Measurements from ENCODE around the gene CTCFL.

The CTCFL gene

DNA sequence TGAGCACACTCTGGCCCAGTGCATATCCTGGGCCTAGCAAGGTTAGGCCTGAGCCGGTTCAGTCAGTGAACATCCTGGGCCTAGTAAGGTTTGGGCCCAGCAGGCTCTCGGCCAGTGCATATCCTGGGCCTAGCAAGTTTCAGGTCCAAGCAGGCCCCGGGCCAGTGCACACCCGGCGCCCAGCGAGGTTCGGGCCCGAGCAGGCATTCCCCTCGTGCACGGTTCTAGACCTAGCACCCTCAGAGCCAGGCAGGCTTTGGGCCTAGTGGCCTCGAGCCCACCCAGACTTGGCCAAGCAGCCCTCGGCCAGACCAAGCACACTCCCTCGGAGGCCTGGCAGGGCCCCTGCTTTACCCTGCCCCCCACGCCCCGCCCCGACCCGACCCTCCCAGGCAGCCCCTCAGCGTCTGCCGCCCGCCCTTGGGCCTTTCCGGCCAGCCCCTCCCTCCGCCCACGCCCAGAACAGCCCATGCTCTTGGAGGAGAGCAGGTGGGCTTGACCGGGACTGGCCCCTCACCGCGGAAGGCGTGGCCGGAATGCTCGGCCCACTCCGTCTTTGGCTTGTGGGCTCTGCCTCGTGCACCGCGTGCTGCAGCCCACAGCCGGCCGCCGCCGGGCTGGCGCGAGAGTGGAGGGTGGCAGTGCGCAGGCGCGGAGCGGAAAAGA lies at the start of gene CTCFL:
Gene CTCFL (minus strand): TSS at position 630 of the 666 bp plus-strand sequence. CDS start 935 bp downstream, outside the sequence.
- no peak for DNase-seq (ENCODE audit: low read depth)

- no peak for DNase-seq (ENCODE audit: low read depth)
Measured at GRCh38 chr20:57573894-57574293, 49.0 kb upstream of the CTCFL start.

DNA sequence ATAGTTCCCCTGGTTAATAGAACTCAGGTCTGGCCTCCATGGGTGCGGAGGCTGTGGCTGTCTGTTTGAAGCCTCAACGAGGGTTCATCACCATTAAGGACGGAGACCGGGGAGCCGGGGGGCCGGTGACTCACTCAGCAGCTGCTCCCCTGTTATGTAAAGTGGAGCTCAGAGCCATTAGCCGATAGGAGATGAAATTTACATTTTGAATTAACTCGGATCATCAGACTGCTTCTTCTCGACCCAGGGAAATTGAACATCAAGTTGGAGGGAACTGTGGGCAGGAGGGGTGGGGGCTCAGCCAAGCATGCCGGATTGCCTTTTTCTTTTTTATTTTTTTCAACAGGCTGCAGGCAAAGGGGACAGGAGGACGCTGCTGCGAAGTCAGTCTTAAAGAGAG lies 48.3 kb upstream of the CTCFL start:
- DNase-seq (ENCODE audit: low read depth), result no peak

DNA sequence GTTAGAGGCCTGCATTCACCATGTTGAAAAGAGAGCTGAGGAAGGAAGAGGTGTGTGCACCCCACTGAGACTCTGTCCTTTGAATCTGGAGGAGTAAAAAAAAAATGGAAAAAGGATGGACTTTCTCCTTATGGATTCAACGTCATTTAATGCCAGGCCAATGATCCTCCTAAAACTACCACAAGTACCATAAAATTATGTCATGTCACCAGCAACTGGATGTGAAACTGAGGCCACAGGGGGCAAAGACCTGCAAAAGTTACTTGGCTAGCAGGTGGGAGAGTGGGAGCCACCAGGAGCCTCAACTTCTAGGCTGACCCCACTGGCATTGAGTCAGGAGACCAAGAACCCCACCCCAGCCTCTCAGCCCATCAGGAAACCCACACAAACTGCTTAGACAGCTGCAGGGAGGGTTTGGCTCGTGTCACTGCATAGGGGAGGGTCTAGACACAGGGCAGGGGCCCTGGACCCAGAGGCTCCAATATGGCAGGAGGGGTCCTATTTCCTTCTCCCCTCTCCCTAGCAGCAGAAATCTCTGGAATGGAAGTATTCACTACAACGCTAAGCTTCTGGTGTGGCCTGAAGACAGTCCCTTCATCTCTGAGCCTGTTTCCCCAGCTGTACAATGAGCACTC lies 47.0 kb upstream of the CTCFL start:
- no peak for DNase-seq (ENCODE audit: low read depth)

DNA sequence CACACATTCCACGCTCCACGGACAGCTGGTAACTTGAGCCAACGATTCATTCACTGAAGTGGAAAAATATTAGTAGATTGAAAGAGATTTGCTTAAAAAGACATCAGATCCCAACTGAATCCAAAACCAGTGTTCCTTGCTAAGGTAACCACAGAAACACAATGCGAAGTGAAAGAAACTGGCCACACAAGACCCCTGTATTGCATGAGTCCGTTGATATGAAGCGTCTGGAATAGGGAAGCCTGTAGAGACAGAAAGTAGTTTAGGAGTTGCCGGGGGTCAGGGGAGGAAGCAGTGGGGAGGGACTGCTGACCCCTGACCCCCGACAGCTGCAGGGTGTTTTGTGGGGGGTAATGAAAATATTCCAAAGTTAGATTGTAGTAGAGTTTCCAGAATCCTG lies 46.0 kb upstream of the CTCFL start:
- no peak for DNase-seq (ENCODE audit: low read depth)

GRCh38 chr20:57570145-57570850 lies 45.4 kb upstream of the CTCFL start:
- DNase-seq (ENCODE audit: low read depth), result no peak

DNA sequence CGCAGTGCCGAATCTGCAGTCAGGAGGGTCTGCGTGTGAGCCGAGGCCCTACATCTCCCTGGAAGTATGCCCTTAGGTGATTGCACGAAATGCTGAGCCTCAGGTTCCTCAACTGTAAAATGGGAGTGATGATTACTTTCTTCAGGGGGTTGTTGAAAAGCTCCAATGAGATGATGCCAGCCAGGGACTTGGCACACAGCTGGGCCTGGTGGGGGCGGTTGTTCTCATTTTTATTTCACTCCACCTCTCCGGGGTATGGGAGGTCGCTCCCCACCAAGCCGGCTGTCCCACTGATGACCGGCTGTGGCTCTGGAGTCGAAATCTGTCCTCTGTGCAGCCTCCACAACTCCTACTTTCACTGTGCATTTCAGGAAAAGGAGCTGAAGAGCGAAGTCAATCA lies 44.0 kb upstream of the CTCFL start:
- DNase-seq (ENCODE audit: low read depth), result no peak

DNA sequence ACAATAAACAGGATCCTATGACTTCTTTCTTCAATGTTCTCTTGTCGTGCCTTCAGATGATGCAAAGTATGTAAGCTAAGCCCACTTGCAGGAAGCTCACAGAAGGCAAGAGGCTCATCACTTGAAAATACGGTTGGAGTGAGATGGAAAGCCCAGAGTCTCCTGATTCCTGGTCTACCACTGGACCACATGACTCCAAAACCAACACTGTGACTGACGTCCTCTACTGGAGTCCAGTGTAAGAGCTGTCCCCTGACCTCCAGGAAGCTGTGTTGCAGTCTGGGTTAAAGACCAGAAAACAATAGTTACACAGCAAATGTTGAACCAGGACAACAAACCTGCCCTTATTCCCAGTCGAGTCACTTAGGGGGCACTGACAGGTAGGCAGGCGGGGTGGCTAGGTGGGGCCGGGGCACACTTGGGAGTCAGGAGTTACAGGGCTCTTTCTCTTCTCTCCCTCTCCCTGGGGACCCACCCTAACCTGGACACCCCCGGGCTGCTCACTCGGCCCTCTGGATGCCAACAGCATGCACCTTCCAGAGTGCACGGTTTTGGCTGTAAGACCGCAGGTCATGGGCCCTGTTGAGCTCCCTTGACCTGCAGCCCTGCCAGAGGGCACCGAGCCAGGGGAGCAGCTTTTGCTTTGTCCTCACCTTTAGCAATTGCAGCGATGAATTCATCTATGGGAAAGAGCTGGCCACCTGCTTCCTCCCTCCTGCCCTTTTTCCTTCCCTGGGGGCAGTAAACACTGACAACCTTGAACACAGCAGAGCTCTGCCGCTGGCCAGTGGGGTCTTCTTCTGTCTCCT lies 43.4 kb upstream of the CTCFL start:
- DNase-seq (ENCODE audit: low read depth), result no peak

- DNase-seq (ENCODE audit: low read depth), result no peak
Measured at GRCh38 chr20:57567471-57568079, 42.6 kb upstream of the CTCFL start.

DNA sequence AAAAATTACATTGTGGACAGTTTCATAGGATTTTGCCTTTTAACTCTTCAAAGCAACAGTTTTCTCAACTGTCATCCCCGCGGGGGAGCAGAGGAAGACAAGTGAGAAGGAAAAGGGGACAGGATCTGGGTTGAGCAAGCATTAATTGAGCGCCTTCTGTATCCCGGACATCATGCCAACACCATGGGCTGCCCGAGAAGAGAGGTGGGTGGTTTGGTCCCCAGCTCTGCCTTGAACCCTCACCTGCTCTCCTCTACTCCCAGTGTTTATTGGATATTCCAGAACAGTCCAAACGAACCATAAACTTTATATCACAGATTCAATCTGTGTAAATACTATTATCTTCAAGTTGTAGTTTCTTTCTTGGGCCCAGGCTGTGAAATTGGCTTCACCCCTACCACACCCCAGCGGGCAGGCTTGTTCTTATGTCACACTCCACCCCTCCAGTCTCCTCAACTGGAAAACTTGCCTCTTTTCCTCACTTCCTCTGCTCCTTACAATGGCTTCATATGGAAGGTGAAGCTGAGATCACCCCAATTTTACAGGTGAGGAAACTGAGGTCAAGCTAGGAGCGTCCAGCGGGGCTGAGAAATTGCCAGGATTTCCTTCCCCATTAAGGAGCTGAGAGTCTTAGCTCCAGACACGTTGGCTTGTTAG lies 42.0 kb upstream of the CTCFL start:
- DNase-seq (ENCODE audit: low read depth), result no peak

GRCh38 chr20:57566399-57566798 lies 41.5 kb upstream of the CTCFL start:
- no peak for DNase-seq (ENCODE audit: low read depth)

- no peak for DNase-seq (ENCODE audit: low read depth)
Measured at GRCh38 chr20:57564951-57565642, 40.2 kb upstream of the CTCFL start.

- DNase-seq (ENCODE audit: low read depth), result no peak
Measured at GRCh38 chr20:57564180-57564802, 39.4 kb upstream of the CTCFL start.

- DNase-seq (ENCODE audit: low read depth), result no peak
Measured at GRCh38 chr20:57563522-57563921, 38.6 kb upstream of the CTCFL start.

GRCh38 chr20:57562541-57563465 lies 37.9 kb upstream of the CTCFL start:
- no peak for DNase-seq (ENCODE audit: low read depth)

GRCh38 chr20:57561356-57562279 lies 36.7 kb upstream of the CTCFL start:
- DNase-seq (ENCODE audit: low read depth), result no peak

- no peak for DNase-seq (ENCODE audit: low read depth)
Measured at GRCh38 chr20:57560554-57561355, 35.8 kb upstream of the CTCFL start, which contains the start of gene PCK1. PCK1 (plus strand) TSS chr20:57561110; CDS start chr20:57561412, 302 bp downstream.
